Breast epithelium (tissue), 4 donors: ENCODE measurements around the gene RPL10A. TPM values are rescaled to one million over a fixed set of nuclear protein-coding genes. Genes with fewer than 3 reads are reported as not detected.
A peak's percentile ranks its signal among the peaks of the same experiment; 100 is the strongest.

Source experiments
- DNase-seq, 2 donors: peaks; one replicate each; pipeline ENCODE4 v3.0.0-alpha.2; 2019; ENCODE audit warnings: low spot score in 2 of 2
- H3K27ac ChIP-seq, 2 donors: fragments of 200-600 bp; sonication (generic) in 1 of 2; one replicate each; pipeline ENCODE4 v1.5.1; 2016 to 2019; ENCODE audit warnings: mild to moderate bottlenecking in 1 of 2
- H3K27me3 ChIP-seq, 2 donors: fragments of 200-600 bp; sonication (generic) in 1 of 2; one replicate each; pipeline versions ENCODE4 v1.5.1 to v1.6.0; 2017 to 2019; ENCODE audit warnings: control low read depth in 1 of 2, mild to moderate bottlenecking in 1 of 2
- H3K36me3 ChIP-seq: fragments of 200-600 bp; one replicate; pipeline ENCODE4 v1.5.1; 2019
- H3K4me1 ChIP-seq, 2 donors: fragments of 200-600 bp; sonication (generic); one replicate each; pipeline ENCODE4 v1.5.1; 2016 to 2019; ENCODE audit warnings: control low read depth in 1 of 2
- H3K4me3 ChIP-seq, 3 donors: fragments of 200-600 bp; sonication (generic); 1 replicate in 2 of 3; 2 replicates in 1 of 3; pipeline ENCODE4 v1.5.1; 2016 to 2019; ENCODE audit warnings: mild to moderate bottlenecking in 3 of 3, moderate library complexity in 2 of 3
- H3K9me3 ChIP-seq, 2 donors: fragments of 200-600 bp; sonication (generic) in 1 of 2; one replicate each; pipeline ENCODE4 v1.5.1; 2016 to 2019; ENCODE audit warnings: control low read depth in 1 of 2
- POLR2A ChIP-seq: fragments of 450-650 bp; IDR thresholded peaks from one replicate; pipeline ENCODE4 v1.6.1; 2016; ENCODE audit warnings: antibody characterized with exemption, mild to moderate bottlenecking, moderate library complexity
- POLR2AphosphoS5 ChIP-seq, 3 donors: sonication (generic); formaldehyde crosslinking; IDR thresholded peaks; one replicate each; pipeline ENCODE4 v1.6.1; 2017; ENCODE audit warnings: antibody characterized with exemption in 3 of 3
- intact Hi-C: fragments of 100-400 bp; cut with DNase I; formaldehyde crosslinking; loops from one replicate; pipeline ENCODE4 v1.15.1; 2023; ENCODE audit warnings: low total_unique reads
- total RNA-seq, 3 donors: library from RNA; depleted of rRNA; stranded (reverse); fragments of >200 nt; gene quantifications; one replicate each; pipeline ENCODE4 v1.1.0, GENCODE V29; 2016
- TF ChIP-seq, protein P1 (sequence below), 3 donors: fragments of 450-650 bp; IDR thresholded peaks; one replicate each; pipeline ENCODE4 v1.5.1; 2016 to 2017; ENCODE audit warnings: antibody characterized with exemption in 3 of 3, mild to moderate bottlenecking in 3 of 3, moderate library complexity in 3 of 3

The RPL10A gene
- total RNA-seq, 3 donors from 2014 or later: 1,177 to 2,549 (median 2,082) TPM

DNA sequence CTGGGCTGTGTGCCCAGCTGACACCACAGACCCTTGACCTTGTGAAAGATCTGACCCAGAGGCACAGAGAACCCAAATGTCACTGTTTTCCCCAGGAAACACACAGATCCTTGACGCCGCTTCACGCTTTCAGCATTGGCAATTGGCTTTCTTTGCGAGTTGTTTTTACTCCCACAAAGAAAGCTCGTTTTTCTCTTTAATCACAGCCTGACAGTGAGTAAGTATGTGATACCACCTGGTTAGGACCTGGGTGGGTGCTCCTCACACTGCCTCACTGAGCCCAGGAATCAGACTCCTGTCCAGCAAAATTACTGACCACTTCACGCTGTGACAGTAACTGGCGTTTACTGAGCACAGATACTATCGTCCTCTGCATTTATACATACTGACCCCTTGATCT, 13.0 kb downstream of the RPL10A start:
- Histone ChIP-seq H3K27ac (no peak overlapping the region), H3K4me1 (peaks cover 11 to 13% of the 10 kb centered on the region in 2 donors), H3K36me3 (no peaks in the 10 kb centered on the region), H3K9me3 (no peaks in the 10 kb centered on the region), H3K4me3 (no peak overlapping the region), H3K27me3 (no peaks in the 10 kb centered on the region)
- TF ChIP-seq POLR2AphosphoS5 (IDR thresholded peaks at IDR 0.05) (no peak), POLR2A (no peak)
- TF ChIP-seq, protein P1, sequence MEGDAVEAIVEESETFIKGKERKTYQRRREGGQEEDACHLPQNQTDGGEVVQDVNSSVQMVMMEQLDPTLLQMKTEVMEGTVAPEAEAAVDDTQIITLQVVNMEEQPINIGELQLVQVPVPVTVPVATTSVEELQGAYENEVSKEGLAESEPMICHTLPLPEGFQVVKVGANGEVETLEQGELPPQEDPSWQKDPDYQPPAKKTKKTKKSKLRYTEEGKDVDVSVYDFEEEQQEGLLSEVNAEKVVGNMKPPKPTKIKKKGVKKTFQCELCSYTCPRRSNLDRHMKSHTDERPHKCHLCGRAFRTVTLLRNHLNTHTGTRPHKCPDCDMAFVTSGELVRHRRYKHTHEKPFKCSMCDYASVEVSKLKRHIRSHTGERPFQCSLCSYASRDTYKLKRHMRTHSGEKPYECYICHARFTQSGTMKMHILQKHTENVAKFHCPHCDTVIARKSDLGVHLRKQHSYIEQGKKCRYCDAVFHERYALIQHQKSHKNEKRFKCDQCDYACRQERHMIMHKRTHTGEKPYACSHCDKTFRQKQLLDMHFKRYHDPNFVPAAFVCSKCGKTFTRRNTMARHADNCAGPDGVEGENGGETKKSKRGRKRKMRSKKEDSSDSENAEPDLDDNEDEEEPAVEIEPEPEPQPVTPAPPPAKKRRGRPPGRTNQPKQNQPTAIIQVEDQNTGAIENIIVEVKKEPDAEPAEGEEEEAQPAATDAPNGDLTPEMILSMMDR (IDR thresholded peaks at IDR 0.05): no peak
- DNase-seq: no peak
- intact Hi-C loops: no loop called here

DNA sequence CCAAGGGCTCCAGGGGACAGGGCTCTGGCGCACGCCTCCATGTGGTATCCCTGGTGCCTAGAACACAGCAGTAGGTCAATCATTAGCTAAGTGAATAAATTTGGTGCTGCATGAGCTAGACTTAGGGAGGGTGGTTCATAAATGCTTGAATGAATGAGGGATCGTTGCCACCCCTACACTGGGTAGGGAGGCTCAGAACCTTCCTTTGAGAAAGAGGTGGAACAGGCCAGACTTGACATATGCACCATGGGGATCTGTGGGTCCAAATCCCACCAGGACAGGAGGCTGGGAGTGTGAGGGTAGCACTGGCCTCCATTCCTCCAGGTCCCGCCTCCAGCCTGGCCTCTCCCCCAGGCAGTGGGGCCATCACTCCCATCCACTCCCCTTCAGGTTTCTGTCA, 14.9 kb downstream of the RPL10A start:
- TF ChIP-seq POLR2AphosphoS5 (IDR thresholded peaks at IDR 0.05): no peak
- TF ChIP-seq, protein P1 (IDR thresholded peaks at IDR 0.05): no peak
- TF ChIP-seq POLR2A: no peak
- no peak overlapping the region for H3K4me3 ChIP-seq
- intact Hi-C loops: no loop called here
- no peaks in the 10 kb centered on the region for H3K9me3 ChIP-seq
- no peaks in the 10 kb centered on the region for H3K36me3 ChIP-seq
- H3K4me1 ChIP-seq: peaks cover 16 to 19% of the 10 kb centered on the region in 2 donors
- no peak for DNase-seq
- H3K27me3 ChIP-seq: no peaks in the 10 kb centered on the region
- H3K27ac ChIP-seq: peak overlapping the region; percentile 12 to 98

DNA sequence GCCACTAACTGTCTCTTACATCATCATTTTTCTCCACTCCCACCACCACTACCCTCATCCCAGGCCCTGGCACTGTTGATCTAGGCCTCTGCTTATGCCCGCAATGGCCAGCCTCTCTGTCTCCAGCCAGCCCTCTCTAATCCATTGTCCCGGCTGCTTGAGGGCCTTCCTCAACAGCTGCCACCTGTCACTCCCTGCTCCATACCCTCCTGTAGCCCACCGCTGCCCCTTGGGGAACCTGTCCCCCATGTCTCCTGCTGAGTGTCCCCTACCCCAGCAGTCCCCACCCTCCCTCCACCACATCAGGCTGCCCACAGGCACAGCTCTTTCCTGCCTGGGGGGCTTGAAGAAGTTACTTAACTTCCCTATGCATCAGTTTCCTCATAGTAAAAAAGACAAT, 15.3 kb downstream of the RPL10A start:
- intact Hi-C loops: no loop called here
- peak overlapping the region; percentile 12 to 98 for H3K27ac ChIP-seq
- no peak overlapping the region for H3K4me3 ChIP-seq
- no peaks in the 10 kb centered on the region for H3K36me3 ChIP-seq
- H3K4me1 ChIP-seq: peaks cover 16 to 19% of the 10 kb centered on the region in 2 donors
- H3K9me3 ChIP-seq: no peaks in the 10 kb centered on the region
- TF ChIP-seq, protein P1 (IDR thresholded peaks at IDR 0.05): no peak
- TF ChIP-seq POLR2A: no peak
- TF ChIP-seq POLR2AphosphoS5 (IDR thresholded peaks at IDR 0.05): no peak
- DNase-seq: no peak
- no peaks in the 10 kb centered on the region for H3K27me3 ChIP-seq

DNA sequence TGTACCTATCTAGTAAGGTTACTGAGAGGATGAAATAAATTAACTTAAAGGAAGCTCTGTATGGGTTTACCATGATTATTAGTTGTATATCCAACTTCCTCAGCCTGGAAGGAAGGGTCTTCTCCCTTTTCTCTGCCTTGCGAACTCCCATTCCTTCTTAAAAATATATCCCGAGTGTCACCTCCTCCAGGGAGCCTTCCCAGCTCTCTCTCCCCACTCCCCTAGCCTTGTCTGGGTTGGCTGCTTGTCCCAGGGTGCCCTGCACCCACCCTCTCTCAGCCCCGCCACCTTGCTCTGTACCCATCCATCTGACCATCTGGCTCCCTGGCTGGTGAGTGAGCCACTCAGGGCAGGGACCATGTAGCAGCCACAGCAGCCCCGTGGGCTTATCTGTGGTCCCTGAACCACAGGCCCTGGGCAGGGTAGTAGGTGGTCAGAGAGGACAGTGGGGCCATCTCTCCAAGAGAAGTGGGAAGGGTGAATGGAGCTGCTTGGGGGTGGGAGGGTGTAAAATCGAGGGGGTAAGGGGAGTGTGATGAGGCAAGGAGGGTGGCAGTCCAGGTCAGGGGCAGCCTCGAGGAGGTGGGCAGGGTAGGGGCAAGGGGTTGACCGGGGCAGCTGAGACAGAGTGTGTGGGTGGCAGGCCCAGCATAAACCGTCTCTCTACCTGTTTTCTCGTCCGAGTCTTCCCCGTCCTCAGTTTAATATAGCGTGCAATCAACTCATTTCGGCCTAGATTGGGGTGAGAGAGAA, 15.9 kb downstream of the RPL10A start:
- Histone ChIP-seq H3K27ac (peak overlapping the region; percentile 34 to 98), H3K27me3 (no peaks in the 10 kb centered on the region), H3K9me3 (no peaks in the 10 kb centered on the region), H3K4me3 (no peak overlapping the region), H3K4me1 (peaks cover 16 to 19% of the 10 kb centered on the region in 2 donors), H3K36me3 (no peaks in the 10 kb centered on the region)
- no peak for DNase-seq
- TF ChIP-seq POLR2AphosphoS5 (IDR thresholded peaks at IDR 0.05) (no peak), POLR2A (no peak)
- TF ChIP-seq, protein P1 (IDR thresholded peaks at IDR 0.05): no peak
- intact Hi-C loops: no loop called here

DNA sequence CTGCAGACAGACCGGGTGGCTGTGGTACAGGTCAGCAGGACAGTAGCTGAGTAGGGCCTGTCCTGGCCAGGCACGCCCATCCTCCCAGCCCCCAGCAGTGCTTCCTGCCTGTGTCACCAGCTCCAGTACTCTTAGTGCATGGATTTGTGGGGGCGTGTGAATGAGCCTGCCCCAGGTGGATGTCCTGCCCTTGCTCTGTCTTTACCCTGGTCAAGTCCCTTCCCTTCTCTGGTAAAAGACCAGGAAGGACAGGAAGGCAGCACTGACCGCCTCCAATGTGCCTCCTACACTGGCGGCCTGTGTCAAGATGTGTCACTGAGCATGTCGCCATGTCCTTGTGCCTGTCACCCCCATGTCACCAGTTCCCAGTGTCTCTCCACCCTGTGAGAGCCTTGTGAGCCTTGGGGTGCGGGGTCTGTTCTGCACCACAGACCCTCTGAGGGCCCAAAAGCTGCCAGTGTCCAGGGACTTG, 16.8 kb downstream of the RPL10A start:
- H3K4me3 ChIP-seq: peak overlapping the region in 1 of 3 donors; percentile 63
- H3K36me3 ChIP-seq: no peaks in the 10 kb centered on the region
- peaks cover 16 to 19% of the 10 kb centered on the region in 2 donors for H3K4me1 ChIP-seq
- no peak for TF ChIP-seq POLR2AphosphoS5 (IDR thresholded peaks at IDR 0.05)
- no peak for TF ChIP-seq POLR2A
- TF ChIP-seq, protein P1 (IDR thresholded peaks at IDR 0.05): no peak
- intact Hi-C loops: no loop called here
- H3K27ac ChIP-seq: peak overlapping the region; percentile 97 to 98
- no peaks in the 10 kb centered on the region for H3K27me3 ChIP-seq
- DNase-seq: no peak
- no peaks in the 10 kb centered on the region for H3K9me3 ChIP-seq
